Natural killer cell (primary cell): Measurements from ENCODE around the gene KEL. TPM values are rescaled to one million over a fixed set of nuclear protein-coding genes. Genes with fewer than 3 reads are reported as not detected.

Experiments used
- ATAC-seq, 3 donors: fragments of 150-1000 bp in 2 of 3; fragments of 200-7000 bp in 1 of 3; cut with Tn5 transposase; 1 replicate in 1 of 3; 2 replicates in 2 of 3; pipeline ENCODE4 v1.10.0; 2021; ENCODE audit warnings: mild to moderate bottlenecking in 2 of 3, moderate library complexity in 2 of 3
- DNase-seq, 2 donors: peaks; one replicate each; pipeline versions ENCODE4 v3.0.0 to v3.0.0-alpha.2; 2013 to 2021; ENCODE audit warnings: mixed read lengths in 1 of 2
- H3K27ac ChIP-seq: one replicate; pipeline ENCODE4 v1.5.1; 2013; ENCODE audit warnings: mild to moderate bottlenecking, low read length
- H3K27me3 ChIP-seq: one replicate; pipeline ENCODE4 v1.6.1; 2013; ENCODE audit warnings: low read length; ENCODE audit not compliant: control insufficient read depth, insufficient read depth
- H3K36me3 ChIP-seq: one replicate; pipeline ENCODE4 v1.6.1; 2013; ENCODE audit warnings: low read length; ENCODE audit not compliant: control insufficient read depth, insufficient read depth
- H3K4me1 ChIP-seq: one replicate; pipeline ENCODE4 v1.6.1; 2013; ENCODE audit warnings: low read length; ENCODE audit not compliant: control insufficient read depth, insufficient read depth
- H3K4me3 ChIP-seq: one replicate; pipeline ENCODE4 v1.5.1; 2013; ENCODE audit warnings: low read length
- H3K9me3 ChIP-seq: one replicate; pipeline ENCODE4 v1.6.1; 2013; ENCODE audit warnings: low read length; ENCODE audit not compliant: control insufficient read depth, insufficient read depth
- H3K27ac Mint-ChIP-seq, 2 donors: one replicate each; pipeline ENCODE4 v1.8.0; 2022; ENCODE audit warnings: mild to moderate bottlenecking in 2 of 2, mixed read lengths in 2 of 2, moderate library complexity in 1 of 2
- H3K27me3 Mint-ChIP-seq, 2 donors: one replicate each; pipeline ENCODE4 v1.8.0; 2022; ENCODE audit warnings: low read depth in 2 of 2, mixed read lengths in 2 of 2
- H3K36me3 Mint-ChIP-seq: one replicate; pipeline ENCODE4 v1.8.0; 2022; ENCODE audit warnings: mixed read lengths
- H3K4me1 Mint-ChIP-seq, 2 donors: one replicate each; pipeline ENCODE4 v1.8.0; 2022; ENCODE audit warnings: mixed read lengths in 2 of 2
- H3K4me3 Mint-ChIP-seq: one replicate; pipeline ENCODE4 v1.8.0; 2022; ENCODE audit warnings: mild to moderate bottlenecking, moderate library complexity, mixed read lengths
- H3K9me3 Mint-ChIP-seq, 2 donors: one replicate each; pipeline ENCODE4 v1.8.0; 2022; ENCODE audit warnings: mixed read lengths in 2 of 2
- CTCF ChIP-seq: fragments of 200-600 bp; IDR thresholded peaks from one replicate; pipeline ENCODE4 v1.8.0; 2022; ENCODE audit warnings: antibody characterized with exemption
- WGBS: methylation state at CpG from one replicate; pipeline ENCODE4 v1.1.7; 2013; ENCODE audit warnings: missing lambda C conversion rate; ENCODE audit not compliant: insufficient coverage; 5-methylcytosine and 5-hydroxymethylcytosine counted together
- intact Hi-C: fragments of 100-400 bp; cut with micrococcal nuclease; formaldehyde crosslinking; loops from one replicate; pipeline ENCODE4 v1.14.2; 2022
- total RNA-seq, 4 donors: library from RNA; stranded (reverse); fragments of 120-200 nt in 1 of 4; gene quantifications; one replicate each; pipeline versions ENCODE4 v1.2.3 to v1.2.4, GENCODE V29; 2013 to 2022

Gene KEL
- total RNA-seq, 3 donors from 2014 or later (not counting 1 experiment from before 2014, with no cell fraction given), result 0.09 to 0.61 TPM; not detected in 1

- H3K4me1 ChIP-seq, result peaks cover 5% of the 10 kb centered on the region
- H3K27me3 ChIP-seq, result no peaks in the 10 kb centered on the region
- TF ChIP-seq CTCF, result peak; percentile 74
- no peaks in the 10 kb centered on the region for H3K36me3 Mint-ChIP-seq
- no peaks in the 10 kb centered on the region for H3K9me3 Mint-ChIP-seq
- H3K4me3 Mint-ChIP-seq, result peak overlapping the region; percentile 88
- ATAC-seq (peak; percentile 73 to 78 (median 74)), DNase-seq (peak in 1 of 2 donors; percentile 83)
- no peak overlapping the region for H3K27ac ChIP-seq
- WGBS, result 29% methylated on average over 4 of the region's 6 CpGs
- peaks cover 17 to 32% of the 10 kb centered on the region in 2 donors for H3K27me3 Mint-ChIP-seq
- peaks cover 12 to 14% of the 10 kb centered on the region in 2 donors for H3K4me1 Mint-ChIP-seq
- H3K36me3 ChIP-seq, result no peaks in the 10 kb centered on the region
- intact Hi-C loops, result loop anchor here (1.0 to 2.0 kb wide), 3 partner anchors 149 to 399 kb away; no protein-coding TSS in a partner anchor
- H3K4me3 ChIP-seq, result no peak overlapping the region
- H3K9me3 ChIP-seq, result no peaks in the 10 kb centered on the region
- peak overlapping the region in 1 of 2 donors; percentile 54 for H3K27ac Mint-ChIP-seq
These were observed 41.4 kb upstream of the KEL start for GRCh38 chr7:143003393-143004051.

- Mint-ChIP-seq H3K4me1 (peaks cover 10 to 12% of the 10 kb centered on the region in 2 donors), H3K27me3 (peaks cover 15 to 29% of the 10 kb centered on the region in 2 donors), H3K4me3 (peak overlapping the region; percentile 88), H3K36me3 (no peaks in the 10 kb centered on the region), H3K9me3 (no peaks in the 10 kb centered on the region), H3K27ac (peak overlapping the region in 1 of 2 donors; percentile 54)
- no peak overlapping the region for H3K4me3 ChIP-seq
- DNase-seq (no peak), ATAC-seq (no peak)
- no peak overlapping the region for H3K27ac ChIP-seq
- H3K9me3 ChIP-seq, result no peaks in the 10 kb centered on the region
- H3K4me1 ChIP-seq, result peaks cover 5% of the 10 kb centered on the region
- intact Hi-C loops, result loop anchor here (1.0 to 2.0 kb wide), 3 partner anchors 149 to 399 kb away; no protein-coding TSS in a partner anchor
- H3K27me3 ChIP-seq, result no peaks in the 10 kb centered on the region
- WGBS, result 91% methylated on average over 5 of the region's 5 CpGs
- no peak for TF ChIP-seq CTCF
- H3K36me3 ChIP-seq, result no peaks in the 10 kb centered on the region
These were observed 40.7 kb upstream of the KEL start for GRCh38 chr7:143002898-143003297.

- Mint-ChIP-seq H3K4me3 (no peak overlapping the region), H3K4me1 (peaks cover 7 to 9% of the 10 kb centered on the region in 2 donors), H3K27me3 (peaks cover 13 to 25% of the 10 kb centered on the region in 2 donors), H3K27ac (no peak overlapping the region), H3K9me3 (no peaks in the 10 kb centered on the region), H3K36me3 (no peaks in the 10 kb centered on the region)
- no peaks in the 10 kb centered on the region for H3K36me3 ChIP-seq
- H3K4me3 ChIP-seq, result no peak overlapping the region
- intact Hi-C loops, result loop anchor here (2.0 kb wide), 1 partner anchor 369 kb away; no protein-coding TSS in a partner anchor
- no peaks in the 10 kb centered on the region for H3K27me3 ChIP-seq
- DNase-seq (peak in 1 of 2 donors; percentile 35), ATAC-seq (no peak)
- H3K9me3 ChIP-seq, result no peaks in the 10 kb centered on the region
- TF ChIP-seq CTCF, result no peak
- no peak overlapping the region for H3K27ac ChIP-seq
- H3K4me1 ChIP-seq, result peaks cover 5% of the 10 kb centered on the region
- 52% methylated on average over 3 of the region's 3 CpGs for WGBS
These were observed 39.9 kb upstream of the KEL start for GRCh38 chr7:143002106-143002505.
